ENCODE data around the gene EFNB1. TPM values are rescaled to one million over a fixed set of nuclear protein-coding genes. Genes with fewer than 3 reads are reported as not detected.
A peak's percentile ranks its signal among the peaks of the same experiment; 100 is the strongest.

EFNB1 gene
- total and polyA plus RNA-seq, 4 donors: 30.4 to 58.7 (median 40.4) TPM

DNA sequence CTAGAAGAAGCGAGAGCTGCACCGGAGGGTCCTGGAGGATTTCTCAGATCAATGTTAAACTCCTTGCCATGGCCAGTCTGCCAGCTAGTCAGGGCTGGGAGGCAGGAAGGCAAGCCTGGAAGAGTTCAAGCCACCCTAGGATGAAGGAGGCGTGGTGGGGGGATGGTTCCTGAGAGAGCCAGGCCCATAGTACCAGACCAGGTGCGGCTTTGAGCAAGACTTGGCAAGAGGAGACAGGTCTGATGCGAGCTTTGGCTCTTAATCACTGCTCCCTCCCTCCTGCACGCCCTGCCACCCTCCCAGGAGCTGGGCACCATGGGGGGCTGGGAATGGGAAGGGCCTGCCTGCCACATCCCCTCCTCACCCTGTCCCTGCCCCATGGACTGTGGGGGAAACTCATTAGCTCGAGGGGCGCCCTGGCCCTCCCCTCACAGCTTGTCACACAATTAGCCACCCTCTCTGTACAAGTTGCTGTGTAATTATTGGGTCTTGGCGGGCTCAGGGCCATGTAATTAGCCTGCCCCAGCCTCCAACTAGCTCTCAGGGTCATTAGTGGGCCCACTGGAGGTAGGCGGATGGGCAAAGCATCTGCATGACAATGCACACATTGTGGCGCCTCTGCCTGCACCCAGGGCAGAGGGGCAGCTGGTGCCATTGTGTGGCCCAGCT, 50.3 kb downstream of the EFNB1 start:
- Histone ChIP-seq H3K27ac (ENCODE audit: low read depth in 1 of 2, low read length in 1 of 2) (no peak overlapping the region), H3K4me3 (no peak overlapping the region), H3K9me3 (ENCODE audit: control insufficient read depth in 4 of 4, insufficient read depth in 3 of 4, low read length in 3 of 4) (no peaks in the 10 kb centered on the region), H3K4me1 (ENCODE audit: control insufficient read depth in 5 of 5, insufficient read depth in 5 of 5, low read length in 5 of 5) (peaks cover 0 to 13% (median 0%) of the 10 kb centered on the region in 5 donors), H3K27me3 (ENCODE audit: control insufficient read depth in 3 of 3, insufficient read depth in 3 of 3, low read length in 2 of 3) (peaks cover 0 to 3% (median 0%) of the 10 kb centered on the region in 3 donors), H3K9ac (ENCODE audit: insufficient read depth in 1 of 2, low read length in 2 of 2) (no peak overlapping the region), H3K36me3 (ENCODE audit: control insufficient read depth in 4 of 4, insufficient read depth in 4 of 4, low read length in 4 of 4) (no peaks in the 10 kb centered on the region)
- DNase-seq (no peak), ATAC-seq (ENCODE audit: insufficient read depth, low FRiP score) (no peak)
- WGBS, 2 donors: 67 to 100% methylated on average over 6 to 11 of the region's 11 CpGs
- TF ChIP-seq CTCF (IDR thresholded peaks at IDR 0.05; ENCODE audit: control extremely low read depth, extremely low read depth): no peak

DNA sequence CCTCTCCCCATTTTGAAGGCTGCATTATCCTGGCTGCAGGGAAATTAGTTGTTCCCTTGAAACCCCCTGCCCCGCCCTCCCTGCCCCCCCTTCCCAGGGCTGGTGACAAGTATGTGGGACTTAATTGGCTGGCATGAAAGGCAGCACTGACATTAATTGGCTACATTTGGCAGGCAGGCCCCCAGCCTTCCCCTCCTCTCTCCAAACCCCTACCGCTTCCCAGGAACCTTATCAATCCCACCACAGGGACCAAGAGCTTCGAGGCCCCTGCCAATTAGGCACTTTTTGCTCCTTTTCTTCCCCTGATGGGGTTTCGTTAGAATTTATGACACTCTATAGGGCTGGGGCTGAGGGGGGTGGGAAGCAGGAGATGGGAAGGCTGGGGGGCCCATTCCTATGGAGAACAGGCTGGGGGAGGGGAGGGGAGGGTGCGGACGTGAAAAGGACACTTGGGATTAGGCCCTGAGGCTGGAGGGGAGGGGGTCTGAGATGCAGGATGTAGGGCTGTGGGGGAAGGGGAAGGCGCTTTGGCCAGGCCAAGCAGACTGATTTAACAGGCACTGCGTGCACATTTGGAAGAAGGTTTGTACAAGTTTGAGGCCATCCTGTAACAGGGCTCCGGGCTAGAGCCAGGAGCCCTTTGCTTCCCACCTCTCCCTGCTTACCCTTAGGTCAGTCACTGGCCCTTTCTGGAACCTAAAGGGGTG, 52.2 kb downstream of the EFNB1 start:
- Histone ChIP-seq H3K9me3 (ENCODE audit: control insufficient read depth in 4 of 4, insufficient read depth in 3 of 4, low read length in 3 of 4) (no peaks in the 10 kb centered on the region), H3K36me3 (ENCODE audit: control insufficient read depth in 4 of 4, insufficient read depth in 4 of 4, low read length in 4 of 4) (no peaks in the 10 kb centered on the region), H3K4me3 (no peak overlapping the region), H3K4me1 (ENCODE audit: control insufficient read depth in 5 of 5, insufficient read depth in 5 of 5, low read length in 5 of 5) (peaks cover 0 to 13% (median 0%) of the 10 kb centered on the region in 5 donors), H3K27ac (ENCODE audit: low read depth in 1 of 2, low read length in 1 of 2) (no peak overlapping the region), H3K27me3 (ENCODE audit: control insufficient read depth in 3 of 3, insufficient read depth in 3 of 3, low read length in 2 of 3) (peaks cover 0 to 6% (median 0%) of the 10 kb centered on the region in 3 donors), H3K9ac (ENCODE audit: insufficient read depth in 1 of 2, low read length in 2 of 2) (no peak overlapping the region)
- no peak for TF ChIP-seq CTCF (IDR thresholded peaks at IDR 0.05; ENCODE audit: control extremely low read depth, extremely low read depth)
- WGBS, 2 donors: 57 to 79% methylated on average over 5 to 9 of the region's 9 CpGs
- no peak for ATAC-seq (ENCODE audit: insufficient read depth, low FRiP score)
- DNase-seq: peak; percentile 70 to 87 (median 75)

GRCh38 chrX:68881911-68882310, 53.1 kb downstream of the EFNB1 start:
- WGBS, 2 donors: 49 to 90% methylated on average over 5 of the region's 5 CpGs
- Histone ChIP-seq H3K9ac (ENCODE audit: insufficient read depth in 1 of 2, low read length in 2 of 2) (no peak overlapping the region), H3K4me3 (no peak overlapping the region), H3K4me1 (ENCODE audit: control insufficient read depth in 5 of 5, insufficient read depth in 5 of 5, low read length in 5 of 5) (peaks cover 0 to 13% (median 0%) of the 10 kb centered on the region in 5 donors), H3K36me3 (ENCODE audit: control insufficient read depth in 4 of 4, insufficient read depth in 4 of 4, low read length in 4 of 4) (no peaks in the 10 kb centered on the region), H3K9me3 (ENCODE audit: control insufficient read depth in 4 of 4, insufficient read depth in 3 of 4, low read length in 3 of 4) (no peaks in the 10 kb centered on the region), H3K27ac (ENCODE audit: low read depth in 1 of 2, low read length in 1 of 2) (no peak overlapping the region), H3K27me3 (ENCODE audit: control insufficient read depth in 3 of 3, insufficient read depth in 3 of 3, low read length in 2 of 3) (peaks cover 0 to 6% (median 3%) of the 10 kb centered on the region in 3 donors)
- DNase-seq (no peak), ATAC-seq (ENCODE audit: insufficient read depth, low FRiP score) (no peak)
- no peak for TF ChIP-seq CTCF (IDR thresholded peaks at IDR 0.05; ENCODE audit: control extremely low read depth, extremely low read depth)
